Adrenal gland (tissue), 5 donors: ENCODE measurements around the gene FAT3.

Experiments used
- POLR2A ChIP-seq, 2 donors: fragments of 450-650 bp; IDR thresholded peaks; one replicate each; pipeline ENCODE4 v1.6.1; 2017; ENCODE audit warnings: antibody characterized with exemption in 2 of 2, mild to moderate bottlenecking in 2 of 2, moderate library complexity in 1 of 2
- TF ChIP-seq, protein P1 (sequence below), 6 experiments: fragments of 450-650 bp in 4 of 6; fragments of 200-600 bp in 2 of 6; sonication (generic) in 1 of 6; IDR thresholded peaks; 1 replicate in 5 of 6; 2 replicates in 1 of 6; pipeline versions ENCODE4 v1.5.1 to v1.8.0; 2016 to 2021; ENCODE audit warnings: antibody characterized with exemption in 6 of 6, mild to moderate bottlenecking in 2 of 6, moderate library complexity in 1 of 6
- donor health status: DM: no; HTN: no; CAD: no.

DNA sequence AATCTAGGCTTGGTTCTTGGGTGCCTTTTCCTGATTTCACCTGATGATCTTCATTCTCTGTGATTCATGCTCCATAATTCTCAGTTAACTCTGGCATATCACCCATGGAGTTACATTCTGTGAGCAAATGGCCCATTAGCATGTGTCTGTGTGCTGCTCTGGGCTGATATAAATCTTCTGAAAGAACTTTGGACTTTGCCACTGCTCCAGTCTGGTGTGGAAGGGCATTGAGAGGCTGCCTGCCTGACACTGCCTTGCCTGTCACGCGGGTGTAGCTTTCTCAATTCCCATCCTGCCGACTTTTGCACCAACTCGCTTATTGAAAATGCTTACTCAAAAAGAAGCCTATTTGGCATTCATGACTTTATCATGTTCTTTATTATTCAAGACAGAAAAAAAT, 42.2 kb downstream of the FAT3 start:
- TF ChIP-seq, protein P1, sequence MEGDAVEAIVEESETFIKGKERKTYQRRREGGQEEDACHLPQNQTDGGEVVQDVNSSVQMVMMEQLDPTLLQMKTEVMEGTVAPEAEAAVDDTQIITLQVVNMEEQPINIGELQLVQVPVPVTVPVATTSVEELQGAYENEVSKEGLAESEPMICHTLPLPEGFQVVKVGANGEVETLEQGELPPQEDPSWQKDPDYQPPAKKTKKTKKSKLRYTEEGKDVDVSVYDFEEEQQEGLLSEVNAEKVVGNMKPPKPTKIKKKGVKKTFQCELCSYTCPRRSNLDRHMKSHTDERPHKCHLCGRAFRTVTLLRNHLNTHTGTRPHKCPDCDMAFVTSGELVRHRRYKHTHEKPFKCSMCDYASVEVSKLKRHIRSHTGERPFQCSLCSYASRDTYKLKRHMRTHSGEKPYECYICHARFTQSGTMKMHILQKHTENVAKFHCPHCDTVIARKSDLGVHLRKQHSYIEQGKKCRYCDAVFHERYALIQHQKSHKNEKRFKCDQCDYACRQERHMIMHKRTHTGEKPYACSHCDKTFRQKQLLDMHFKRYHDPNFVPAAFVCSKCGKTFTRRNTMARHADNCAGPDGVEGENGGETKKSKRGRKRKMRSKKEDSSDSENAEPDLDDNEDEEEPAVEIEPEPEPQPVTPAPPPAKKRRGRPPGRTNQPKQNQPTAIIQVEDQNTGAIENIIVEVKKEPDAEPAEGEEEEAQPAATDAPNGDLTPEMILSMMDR (IDR thresholded peaks at IDR 0.05), result no peak
- no peak for TF ChIP-seq POLR2A (IDR thresholded peaks at IDR 0.05)
